ENCODE data around the gene ACTR3C. TPM values are rescaled to one million over a fixed set of nuclear protein-coding genes. Genes with fewer than 3 reads are reported as not detected.
A peak's percentile ranks its signal among the peaks of the same experiment; 100 is the strongest.

ACTR3C gene
- total and polyA plus RNA-seq, 2 donors (not counting 1 experiment from before 2014, with no cell fraction given): 4.0 to 20.7 TPM

- H3K27ac ChIP-seq (ENCODE audit: low read length in 2 of 2): no peak overlapping the region
- H4K20me1 ChIP-seq (ENCODE audit: control insufficient read depth, insufficient read depth, low read length, poor library complexity, severe bottlenecking): no peaks in the 10 kb centered on the region
- ChIA-PET POLR2A (no interaction called here), CTCF (no interaction called here)
- 24% methylated on average over 29 of the region's 29 CpGs for WGBS (ENCODE audit: insufficient coverage)
- H3K9ac ChIP-seq (ENCODE audit: low read length): no peak overlapping the region
- H3K27me3 ChIP-seq (replicated peaks in 1 of 4; ENCODE audit: control extremely low read depth in 1 of 4, control insufficient read depth in 3 of 4, insufficient read depth in 4 of 4, low read length in 3 of 4): peaks cover 0 to 24% (median 10%) of the 10 kb centered on the region in 4 experiments
- H3K9me3 ChIP-seq (ENCODE audit: control extremely low read depth in 1 of 3, control insufficient read depth in 2 of 3, insufficient read depth in 1 of 3, low read length in 2 of 3): peaks cover 0 to 8% (median 7%) of the 10 kb centered on the region in 3 donors
- TF ChIP-seq EZH2 (IDR thresholded peaks at IDR 0.05; ENCODE audit: borderline replicate concordance, insufficient read depth, low read depth, low read length, poor library complexity, severe bottlenecking) (no peak), CTCF (IDR thresholded peaks at IDR 0.05) (no peak)
- no peak for DNase-seq
- H3K4me2 ChIP-seq (replicated peaks; ENCODE audit: low read depth, low read length, poor library complexity, severe bottlenecking): peak overlapping the region; percentile 45
- peaks cover 12 to 15% of the 10 kb centered on the region in 2 donors for H3K4me1 ChIP-seq (ENCODE audit: control insufficient read depth in 2 of 2, insufficient read depth in 2 of 2, low read length in 2 of 2)
- H3K79me2 ChIP-seq (ENCODE audit: control insufficient read depth, insufficient read depth, low read length): no peaks in the 10 kb centered on the region
- H3K4me3 Mint-ChIP-seq: no peak overlapping the region
- H3K9me3 Mint-ChIP-seq (ENCODE audit: insufficient read depth): peaks cover 4% of the 10 kb centered on the region
- peaks cover 20% of the 10 kb centered on the region for H3K4me1 Mint-ChIP-seq
- H3K27me3 Mint-ChIP-seq: peaks cover 35% of the 10 kb centered on the region
- intact Hi-C loops (cut with micrococcal nuclease): no loop called here
- no peak overlapping the region for H2AFZ ChIP-seq (ENCODE audit: insufficient read depth, low read depth, low read length, poor library complexity, severe bottlenecking)
- no peaks in the 10 kb centered on the region for H3K36me3 ChIP-seq (replicated peaks in 1 of 2; ENCODE audit: control extremely low read depth in 1 of 2, control insufficient read depth in 1 of 2, extremely low read depth in 1 of 2, insufficient read depth in 2 of 2, low read length in 1 of 2)
- no peak for ATAC-seq (ENCODE audit: low read depth)
- no peak overlapping the region for H3K4me3 ChIP-seq (ENCODE audit: control extremely low read depth in 1 of 5, extremely low read depth in 1 of 5, insufficient read depth in 1 of 5, low read depth in 2 of 5, low read length in 4 of 5)
- H3K27ac Mint-ChIP-seq: no peak overlapping the region
Observed at GRCh38 chr7:150340875-150341262, 17.5 kb upstream of the ACTR3C start.

GRCh38 chr7:150340024-150340749, 16.8 kb upstream of the ACTR3C start:
- Mint-ChIP-seq H3K4me3 (peak overlapping the region; percentile 45), H3K9me3 (ENCODE audit: insufficient read depth) (peaks cover 4% of the 10 kb centered on the region), H3K27ac (no peak overlapping the region), H3K4me1 (peaks cover 20% of the 10 kb centered on the region), H3K27me3 (peaks cover 35% of the 10 kb centered on the region)
- DNase-seq (no peak), ATAC-seq (ENCODE audit: low read depth) (no peak)
- ChIA-PET POLR2A (no interaction called here), CTCF (no interaction called here)
- no peak overlapping the region for H3K9ac ChIP-seq (ENCODE audit: low read length)
- H3K4me1 ChIP-seq (ENCODE audit: control insufficient read depth in 2 of 2, insufficient read depth in 2 of 2, low read length in 2 of 2): peaks cover 12 to 15% of the 10 kb centered on the region in 2 donors
- H3K27ac ChIP-seq (ENCODE audit: low read length in 2 of 2): no peak overlapping the region
- WGBS (ENCODE audit: insufficient coverage): 54% methylated on average over 39 of the region's 39 CpGs
- H3K4me3 ChIP-seq (ENCODE audit: control extremely low read depth in 1 of 5, extremely low read depth in 1 of 5, insufficient read depth in 1 of 5, low read depth in 2 of 5, low read length in 4 of 5): no peak overlapping the region
- peaks cover 0 to 8% (median 7%) of the 10 kb centered on the region in 3 donors for H3K9me3 ChIP-seq (ENCODE audit: control extremely low read depth in 1 of 3, control insufficient read depth in 2 of 3, insufficient read depth in 1 of 3, low read length in 2 of 3)
- H3K79me2 ChIP-seq (ENCODE audit: control insufficient read depth, insufficient read depth, low read length): no peaks in the 10 kb centered on the region
- H2AFZ ChIP-seq (ENCODE audit: insufficient read depth, low read depth, low read length, poor library complexity, severe bottlenecking): no peak overlapping the region
- TF ChIP-seq EZH2 (IDR thresholded peaks at IDR 0.05; ENCODE audit: borderline replicate concordance, insufficient read depth, low read depth, low read length, poor library complexity, severe bottlenecking) (no peak), CTCF (IDR thresholded peaks at IDR 0.05) (no peak)
- H4K20me1 ChIP-seq (ENCODE audit: control insufficient read depth, insufficient read depth, low read length, poor library complexity, severe bottlenecking): no peaks in the 10 kb centered on the region
- intact Hi-C loops (cut with micrococcal nuclease): no loop called here
- H3K27me3 ChIP-seq (replicated peaks in 1 of 4; ENCODE audit: control extremely low read depth in 1 of 4, control insufficient read depth in 3 of 4, insufficient read depth in 4 of 4, low read length in 3 of 4): peaks cover 0 to 24% (median 10%) of the 10 kb centered on the region in 4 experiments
- H3K4me2 ChIP-seq (replicated peaks; ENCODE audit: low read depth, low read length, poor library complexity, severe bottlenecking): peak overlapping the region; percentile 45
- no peaks in the 10 kb centered on the region for H3K36me3 ChIP-seq (replicated peaks in 1 of 2; ENCODE audit: control extremely low read depth in 1 of 2, control insufficient read depth in 1 of 2, extremely low read depth in 1 of 2, insufficient read depth in 2 of 2, low read length in 1 of 2)
